ENCODE results near the gene CTIF. TPM values are rescaled to one million over a fixed set of nuclear protein-coding genes. Genes with fewer than 3 reads are reported as not detected.
"Not testable (repeated sequence)": the region's sequence is repeated elsewhere in the genome, so short reads cannot be mapped to it uniquely, and the experiment has no call there.

The CTIF gene
- total RNA-seq, 1 donor from 2014 or later = 4.2 TPM

DNA sequence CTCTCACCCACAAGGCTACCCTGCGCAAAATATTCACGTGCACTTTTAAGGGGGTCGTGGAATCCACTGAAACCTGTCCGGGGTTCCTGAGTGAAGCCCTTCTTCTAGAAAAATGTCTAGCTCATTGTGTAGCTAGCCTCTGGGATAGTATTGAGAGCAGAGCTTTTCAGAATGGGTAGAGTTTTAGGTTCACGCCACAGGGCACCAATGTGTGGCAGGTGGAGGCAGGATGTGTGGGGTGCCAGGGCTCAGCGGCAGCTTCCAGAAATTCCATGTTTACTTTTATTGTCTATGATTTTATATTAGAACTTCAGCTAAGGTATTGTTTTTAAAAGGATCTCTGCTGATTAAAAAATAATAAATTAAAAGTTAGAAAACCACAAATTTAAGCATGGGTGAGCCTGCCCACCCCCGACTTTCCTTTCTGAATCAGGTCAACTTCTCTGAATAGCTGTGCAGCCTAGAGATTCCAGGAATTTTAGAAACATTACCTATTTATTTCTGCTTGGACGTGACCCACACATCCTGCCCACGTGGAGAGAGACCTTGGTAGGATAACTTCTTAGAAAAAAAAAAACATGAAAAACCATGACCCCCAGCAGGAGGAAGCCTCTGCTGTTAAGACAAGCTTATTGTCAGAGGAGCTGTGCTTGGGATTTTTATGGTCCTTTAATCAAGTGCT lies 163.7 kb downstream of the CTIF start:
- intact Hi-C loops (cut with micrococcal nuclease) = no loop called here

GRCh38 chr18:48703028-48703386 lies 164.2 kb downstream of the CTIF start:
- intact Hi-C loops (cut with micrococcal nuclease) = no loop called here

DNA sequence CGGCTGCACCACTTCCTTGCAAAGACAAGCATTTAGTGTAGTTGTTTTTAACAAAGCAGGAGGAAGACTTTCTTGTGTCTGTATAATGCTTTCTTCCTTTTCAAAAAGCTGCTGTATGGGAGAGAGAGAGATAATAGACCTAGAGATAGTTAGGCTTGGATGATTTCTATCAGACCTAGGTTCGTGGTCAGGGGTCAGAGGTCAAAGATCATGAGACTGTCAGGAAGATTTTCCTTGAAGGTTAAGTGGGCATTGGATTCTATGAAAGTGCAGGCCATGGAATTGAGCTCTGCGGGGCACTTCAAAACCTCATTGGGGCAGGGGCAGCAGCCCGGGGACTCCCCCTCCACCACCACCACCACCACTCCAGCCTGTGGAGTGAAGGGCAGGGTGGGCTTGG lies 164.6 kb downstream of the CTIF start:
- intact Hi-C loops (cut with micrococcal nuclease) = no loop called here

GRCh38 chr18:48705043-48705442 lies 166.2 kb downstream of the CTIF start:
- intact Hi-C loops (cut with micrococcal nuclease) = no loop called here

DNA sequence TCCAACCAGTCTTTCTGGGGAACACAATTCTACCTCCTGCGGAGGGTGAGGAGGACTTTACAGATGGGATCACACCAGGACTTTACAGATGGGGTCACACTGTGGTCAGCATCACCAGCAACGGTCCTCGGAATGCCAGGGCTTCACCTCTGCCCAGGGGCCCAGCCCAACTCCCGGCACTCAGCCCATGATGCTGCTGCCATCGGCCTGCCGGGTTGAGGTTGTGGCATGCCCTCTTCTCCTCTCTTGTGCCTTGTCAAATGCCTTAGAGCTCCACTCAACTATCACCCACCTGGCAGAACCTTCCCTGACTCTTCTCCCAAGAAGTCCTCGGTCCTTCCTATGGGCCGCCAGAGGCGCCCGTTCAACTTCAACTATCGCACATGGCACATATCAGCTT lies 166.7 kb downstream of the CTIF start:
- intact Hi-C loops (cut with micrococcal nuclease) = no loop called here

- intact Hi-C loops (cut with micrococcal nuclease) = no loop called here
These were observed 167.9 kb downstream of the CTIF start for GRCh38 chr18:48706731-48707130.

DNA sequence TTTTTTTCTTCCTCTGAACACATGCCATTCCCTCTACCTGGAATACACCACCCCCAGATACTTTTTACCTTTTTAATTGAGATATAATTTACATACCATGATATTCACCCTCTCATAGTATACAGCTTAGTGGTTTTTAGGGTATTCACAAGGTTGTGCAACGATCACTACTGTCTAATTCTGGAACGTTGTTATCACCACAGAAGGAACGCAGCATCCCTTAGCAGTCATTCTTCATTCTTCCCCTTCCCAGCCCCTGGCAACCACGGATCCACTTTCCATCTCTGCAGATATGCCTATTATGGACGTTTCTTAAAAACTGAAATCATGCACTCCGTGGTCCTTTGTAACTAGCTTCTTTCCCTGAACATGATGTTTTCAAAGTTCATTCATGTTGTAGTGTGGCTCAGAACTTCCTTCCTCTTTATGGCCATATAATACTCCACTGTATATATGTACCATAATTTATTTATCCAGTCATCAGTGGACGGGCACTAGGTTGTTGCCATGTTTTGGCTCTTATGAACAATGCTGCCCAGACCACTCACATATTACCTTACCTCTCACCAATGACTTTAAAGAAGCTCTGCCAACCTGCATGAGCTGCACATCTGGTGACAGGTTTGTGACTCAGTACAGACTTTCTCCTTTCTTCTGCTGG lies 168.9 kb downstream of the CTIF start:
- intact Hi-C loops (cut with micrococcal nuclease) = no loop called here

DNA sequence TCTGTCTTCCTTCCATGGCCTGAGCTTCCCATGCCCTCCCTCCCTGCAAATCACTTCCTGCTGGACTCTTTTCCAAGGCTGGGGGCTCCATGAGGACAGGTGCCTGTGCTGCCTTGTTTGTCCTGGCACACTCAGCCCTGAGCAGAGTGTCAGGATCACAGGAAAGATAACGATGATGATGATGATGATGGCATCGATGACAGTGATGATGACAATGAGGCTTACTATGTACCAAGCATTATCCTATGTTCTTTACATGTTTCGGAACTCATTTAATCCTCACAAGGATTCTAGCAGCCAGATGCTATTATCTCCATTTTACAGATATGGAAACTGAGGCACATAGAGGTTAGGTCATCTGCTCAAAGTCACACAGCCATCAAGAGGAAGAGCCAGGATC lies 170.0 kb downstream of the CTIF start:
- intact Hi-C loops (cut with micrococcal nuclease) = no loop called here

DNA sequence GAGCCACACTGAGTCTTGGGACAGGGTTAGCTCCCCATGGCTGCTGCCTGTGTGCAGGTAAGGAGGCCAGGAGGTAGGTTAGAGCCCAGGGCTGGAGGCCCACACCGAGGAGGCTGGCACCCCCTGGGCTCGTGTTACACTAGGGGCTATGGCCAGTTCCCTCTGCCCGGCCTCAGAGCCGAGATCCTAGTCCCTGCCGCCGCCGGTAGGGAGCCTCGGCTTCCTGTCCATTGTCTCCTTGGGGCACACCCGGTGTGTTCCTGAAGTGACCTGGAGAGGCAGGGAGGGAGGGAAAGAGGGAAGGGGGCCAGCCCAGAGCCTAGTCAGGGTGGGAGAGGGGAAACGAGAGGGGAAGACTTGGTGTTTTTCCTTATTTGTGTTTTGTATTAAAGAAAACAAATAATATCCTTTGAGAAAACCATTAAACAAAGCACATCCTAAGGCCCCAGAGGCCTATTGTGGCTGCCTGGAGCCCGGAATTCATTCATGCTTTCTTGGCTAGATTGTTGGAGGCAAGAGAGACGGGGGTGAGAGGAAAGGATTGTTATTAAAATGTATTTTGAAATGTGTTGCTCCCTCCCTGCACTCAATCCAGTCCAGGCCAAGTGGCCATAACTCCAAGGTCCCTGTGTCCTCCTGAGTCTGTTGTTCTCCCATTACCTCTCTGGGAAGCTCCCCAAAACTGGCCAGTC lies 170.7 kb downstream of the CTIF start:
- intact Hi-C loops (cut with micrococcal nuclease) = no loop called here

DNA sequence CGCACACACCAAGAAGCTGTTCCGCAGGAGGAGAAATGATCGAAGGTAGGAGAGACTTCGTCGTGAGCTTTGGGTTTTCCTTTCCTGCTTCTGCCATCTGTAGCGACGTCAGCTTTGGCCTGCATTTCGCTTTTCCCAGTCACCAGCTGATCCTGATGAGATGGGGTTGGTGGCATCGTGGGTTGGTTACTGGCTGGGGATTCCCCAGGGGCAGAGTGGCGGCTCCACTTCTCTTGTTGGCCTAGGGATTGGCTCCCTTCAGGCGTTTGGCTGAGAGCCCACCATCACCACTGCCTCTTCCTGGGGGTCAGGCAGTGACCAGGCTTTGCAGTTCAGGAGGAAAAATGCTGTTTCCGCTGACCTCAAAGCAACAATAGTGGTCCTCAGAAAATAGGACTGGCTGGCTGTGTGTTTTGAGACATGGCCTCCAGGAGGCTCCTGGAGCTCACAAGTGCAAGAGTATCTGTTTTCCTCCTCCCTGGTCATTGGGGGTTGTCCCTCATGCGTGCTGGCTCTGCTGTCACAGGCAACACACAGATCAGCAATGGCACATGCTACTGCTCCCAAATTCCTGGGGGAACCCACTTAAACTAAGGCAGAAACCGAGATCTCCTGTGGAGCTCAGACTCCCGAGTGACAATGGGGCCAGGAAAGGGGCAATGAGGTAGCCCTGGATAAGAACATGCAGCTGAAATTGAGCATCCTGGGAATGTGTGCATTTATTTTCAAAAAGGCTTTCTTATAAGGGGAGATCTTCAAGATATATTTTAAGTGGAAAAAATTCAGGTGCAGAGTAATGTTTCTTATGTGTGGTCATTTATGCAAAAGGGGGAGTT lies 173.0 kb downstream of the CTIF start:
- intact Hi-C loops (cut with micrococcal nuclease) = loop anchor here (1.0 kb wide), 1 partner anchor 526 kb away; no protein-coding TSS in a partner anchor

DNA sequence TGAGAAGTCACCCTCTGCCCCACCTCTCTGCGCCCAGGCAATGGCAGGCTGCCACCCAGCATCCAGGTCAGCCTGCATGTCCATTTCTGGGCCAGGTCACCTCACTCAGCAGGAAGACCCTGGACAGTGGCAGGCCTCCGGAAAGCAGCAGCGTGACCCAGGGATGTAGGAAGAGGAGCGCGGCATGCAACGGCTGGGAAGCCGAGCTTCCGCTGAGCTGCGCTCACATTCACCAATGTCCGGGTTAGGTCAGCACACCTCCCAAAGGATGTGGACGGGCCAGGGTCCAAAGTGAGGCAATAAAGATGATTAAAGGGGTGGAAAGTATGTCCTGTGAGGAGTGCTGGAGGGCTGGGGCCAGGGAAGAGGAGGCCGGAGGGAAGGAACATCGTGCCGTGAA lies 174.5 kb downstream of the CTIF start:
- intact Hi-C loops (cut with micrococcal nuclease) = no loop called here

DNA sequence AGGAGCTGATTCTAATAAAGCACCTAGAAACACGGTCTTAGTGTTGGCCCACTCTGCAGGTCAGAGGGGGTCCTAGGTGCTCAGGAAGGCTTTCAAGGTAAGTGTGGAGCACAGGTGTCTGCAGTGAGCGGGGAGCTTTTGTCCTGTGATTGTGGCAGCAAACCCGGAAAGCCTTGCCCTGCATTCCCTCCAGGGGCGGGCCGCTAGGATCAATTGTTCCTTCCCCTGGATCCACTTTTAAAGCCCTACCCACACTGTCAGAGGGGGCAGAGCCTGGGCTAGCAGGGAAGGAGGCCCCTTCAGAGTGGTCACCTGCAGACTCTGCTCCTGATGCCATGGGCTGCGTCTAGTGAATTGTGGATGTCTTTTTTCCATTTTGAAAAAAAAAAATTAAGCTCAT lies 176.0 kb downstream of the CTIF start:
- intact Hi-C loops (cut with micrococcal nuclease) = no loop called here

- intact Hi-C loops (cut with micrococcal nuclease) = no loop called here
These were observed 177.0 kb downstream of the CTIF start for GRCh38 chr18:48715711-48716361.

DNA sequence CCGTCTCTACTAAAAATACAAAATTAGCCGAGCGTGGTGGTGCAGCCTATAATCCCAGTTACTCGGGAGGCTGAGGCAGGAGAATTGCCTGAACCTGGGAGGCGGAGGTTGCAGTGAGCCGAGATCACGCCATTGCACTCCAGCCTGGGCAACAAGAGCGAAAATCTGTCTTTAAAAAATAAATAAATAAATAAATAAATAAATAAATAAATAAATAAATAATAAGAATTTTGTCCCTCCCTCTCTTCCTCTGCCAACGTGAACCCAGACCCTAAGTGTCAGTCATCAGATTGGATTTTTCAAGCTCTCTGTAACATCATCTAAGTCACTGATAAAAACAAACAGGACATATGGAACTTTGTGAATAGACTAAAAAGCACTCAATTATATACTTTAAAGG lies 178.4 kb downstream of the CTIF start:
- intact Hi-C loops (cut with micrococcal nuclease) = not testable (repeated sequence)

DNA sequence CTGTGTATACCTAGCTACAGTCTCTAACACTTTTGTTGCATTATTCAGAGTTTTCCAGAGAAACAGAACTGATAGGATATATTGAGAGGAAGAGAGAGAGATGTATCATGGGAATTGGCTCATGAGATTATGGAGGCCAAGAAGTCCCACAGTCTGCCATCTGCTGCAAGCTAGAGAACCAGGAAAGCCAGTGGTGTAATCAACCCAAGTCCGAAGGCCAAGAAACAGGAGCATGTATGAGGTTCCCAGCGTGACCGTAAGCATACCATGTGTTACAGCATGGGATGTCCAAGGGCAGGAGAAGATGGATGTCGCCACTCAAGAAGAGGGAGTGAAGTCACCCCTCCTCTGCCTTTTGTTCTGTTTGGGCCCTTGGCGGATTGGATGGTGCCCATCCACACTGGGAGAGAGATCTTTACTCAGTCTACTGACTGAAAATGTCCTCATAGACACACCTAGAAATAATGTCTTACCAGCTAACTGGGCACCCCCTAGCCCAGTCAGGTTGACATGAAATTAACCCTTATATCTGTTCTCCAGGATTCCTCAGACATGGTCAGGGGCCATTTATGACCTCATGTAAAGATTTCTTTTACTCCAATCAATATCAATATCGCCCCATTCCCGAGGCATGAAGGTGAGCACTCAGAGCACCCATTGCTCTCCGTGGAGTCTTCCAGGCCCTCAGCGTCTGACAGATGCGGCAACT lies 179.6 kb downstream of the CTIF start:
- intact Hi-C loops (cut with micrococcal nuclease) = no loop called here

DNA sequence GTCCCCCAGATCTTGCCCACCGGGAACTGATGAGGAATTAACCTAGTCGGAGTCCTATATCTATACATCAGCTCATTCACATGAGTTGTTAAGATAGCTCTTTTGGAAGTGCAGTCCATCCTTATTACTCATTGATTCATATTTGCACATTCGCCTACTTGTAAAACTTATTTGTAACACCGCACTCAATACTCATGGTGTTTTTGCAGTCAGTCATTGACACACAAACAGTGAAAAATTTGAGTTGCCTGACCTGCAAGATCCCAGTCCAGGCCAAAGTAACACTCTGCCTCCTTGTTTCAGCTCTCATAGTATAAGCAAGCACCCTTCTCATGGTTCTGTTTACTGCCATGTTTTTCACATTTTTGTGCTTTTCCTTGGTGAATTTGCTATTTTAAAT lies 180.6 kb downstream of the CTIF start:
- intact Hi-C loops (cut with micrococcal nuclease) = no loop called here

DNA sequence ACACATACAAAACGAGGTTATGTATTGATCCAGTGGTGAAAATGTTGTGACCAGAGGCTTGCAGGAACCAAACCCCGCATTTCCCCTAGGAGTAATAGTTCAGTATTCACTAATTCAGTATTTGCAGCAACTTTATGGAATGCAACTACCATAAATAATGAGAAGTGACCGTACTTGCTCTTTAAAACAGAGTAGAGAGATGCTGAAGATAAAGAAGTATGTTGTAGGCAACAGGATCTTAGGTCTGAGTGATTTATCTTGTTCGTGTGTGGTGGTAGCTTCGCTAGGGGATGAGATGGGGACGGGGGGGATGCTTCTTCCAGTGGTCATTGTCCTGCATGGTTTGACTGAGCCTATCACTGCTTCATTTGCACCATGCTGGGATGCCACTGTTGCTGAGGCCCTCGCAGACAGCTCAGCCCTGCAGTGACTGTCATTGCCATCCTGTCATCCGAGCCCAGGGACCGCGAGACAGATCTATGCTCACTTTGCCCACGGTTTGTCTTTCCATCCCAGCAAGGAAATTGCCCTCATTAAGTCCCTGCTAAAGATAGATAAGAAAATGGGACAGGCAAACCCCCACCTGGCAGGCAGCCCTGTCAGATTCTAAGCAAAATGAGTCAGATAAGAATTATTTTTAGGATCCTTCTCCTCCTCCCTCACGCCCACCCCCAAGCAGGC lies 181.3 kb downstream of the CTIF start:
- intact Hi-C loops (cut with micrococcal nuclease) = no loop called here

DNA sequence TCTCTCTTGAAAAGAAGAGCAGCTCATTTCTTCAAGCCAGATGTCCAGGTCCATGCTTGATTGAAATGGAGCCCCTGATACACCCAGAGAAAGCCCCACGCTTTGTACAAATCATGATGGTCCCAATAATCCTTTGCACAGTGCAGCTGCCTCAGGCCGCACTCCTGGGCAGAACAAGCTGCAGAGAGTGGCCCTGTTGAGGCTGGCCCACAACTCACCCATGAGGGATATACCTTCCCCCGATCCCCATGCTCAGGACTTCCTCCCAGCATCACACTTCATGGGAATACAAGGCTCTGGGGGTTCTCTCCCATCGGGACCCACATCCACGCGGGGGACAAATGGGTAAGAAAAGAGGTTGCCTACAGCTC lies 181.8 kb downstream of the CTIF start:
- intact Hi-C loops (cut with micrococcal nuclease) = no loop called here

GRCh38 chr18:48721312-48721711 lies 182.5 kb downstream of the CTIF start:
- intact Hi-C loops (cut with micrococcal nuclease) = no loop called here

DNA sequence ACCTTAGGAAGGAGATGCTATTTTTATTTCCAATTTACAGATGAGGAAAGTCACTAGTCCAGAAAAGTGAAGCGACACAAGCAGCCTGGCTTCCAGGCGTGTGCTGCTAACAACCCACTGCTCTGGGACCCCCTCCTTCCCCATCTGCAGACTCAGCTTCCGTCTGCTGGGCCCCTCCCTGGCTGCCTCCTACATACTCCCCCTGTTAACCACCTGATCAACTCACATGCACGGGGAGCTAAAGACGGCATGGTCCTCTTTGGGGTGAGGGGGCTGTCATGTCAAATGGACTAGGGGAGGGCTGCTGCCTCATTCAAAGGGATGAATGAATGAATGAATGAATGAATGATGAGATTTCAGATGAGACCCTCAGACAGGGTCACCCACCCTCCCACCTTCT lies 184.2 kb downstream of the CTIF start:
- intact Hi-C loops (cut with micrococcal nuclease) = no loop called here
